ENCODE results near the gene C14orf93.

Gene C14orf93

DNA sequence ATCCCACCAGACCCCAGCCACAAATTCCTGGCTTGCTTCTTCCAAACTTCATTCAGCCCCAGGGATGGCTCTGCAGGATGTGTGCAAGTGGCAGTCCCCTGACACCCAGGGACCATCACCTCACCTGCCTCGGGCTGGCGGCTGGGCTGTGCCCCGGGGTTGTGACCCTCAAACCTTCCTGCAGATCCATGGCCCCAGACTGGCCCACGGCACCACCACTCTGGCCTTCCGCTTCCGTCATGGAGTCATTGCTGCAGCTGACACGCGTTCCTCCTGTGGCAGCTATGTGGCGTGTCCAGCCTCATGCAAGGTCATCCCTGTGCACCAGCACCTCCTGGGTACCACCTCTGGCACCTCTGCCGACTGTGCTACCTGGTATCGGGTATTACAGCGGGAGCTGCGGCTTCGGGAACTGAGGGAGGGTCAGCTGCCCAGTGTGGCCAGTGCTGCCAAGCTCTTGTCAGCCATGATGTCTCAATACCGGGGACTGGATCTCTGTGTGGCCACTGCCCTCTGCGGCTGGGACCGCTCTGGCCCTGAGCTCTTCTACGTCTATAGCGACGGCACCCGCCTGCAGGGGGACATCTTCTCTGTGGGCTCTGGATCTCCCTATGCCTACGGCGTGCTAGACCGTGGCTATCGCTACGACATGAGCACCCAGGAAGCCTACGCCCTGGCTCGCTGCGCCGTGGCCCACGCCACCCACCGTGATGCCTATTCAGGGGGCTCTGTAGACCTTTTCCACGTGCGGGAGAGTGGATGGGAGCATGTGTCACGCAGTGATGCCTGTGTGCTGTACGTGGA is 32.4 kb upstream of the C14orf93 start, which contains the start of gene PSMB11:
TSS of gene PSMB11 (plus strand) at position 51 of the 804 bp plus-strand sequence. CDS start at position 65, 14 bp downstream.
- Mint-ChIP-seq H3K4me3 (no peak within 1 kb of the TSS), H3K9me3 (no peaks in the 10 kb centered on the region), H3K36me3 (ENCODE audit: low read depth) (peaks cover 4% of the 10 kb centered on the region), H3K4me1 (peaks cover 54% of the 10 kb centered on the region), H3K27ac (peak within 1 kb of the TSS; percentile 42), H3K27me3 (ENCODE audit: low read depth, poor library complexity) (peaks cover 10% of the 10 kb centered on the region)
- TF ChIP-seq, protein P1, sequence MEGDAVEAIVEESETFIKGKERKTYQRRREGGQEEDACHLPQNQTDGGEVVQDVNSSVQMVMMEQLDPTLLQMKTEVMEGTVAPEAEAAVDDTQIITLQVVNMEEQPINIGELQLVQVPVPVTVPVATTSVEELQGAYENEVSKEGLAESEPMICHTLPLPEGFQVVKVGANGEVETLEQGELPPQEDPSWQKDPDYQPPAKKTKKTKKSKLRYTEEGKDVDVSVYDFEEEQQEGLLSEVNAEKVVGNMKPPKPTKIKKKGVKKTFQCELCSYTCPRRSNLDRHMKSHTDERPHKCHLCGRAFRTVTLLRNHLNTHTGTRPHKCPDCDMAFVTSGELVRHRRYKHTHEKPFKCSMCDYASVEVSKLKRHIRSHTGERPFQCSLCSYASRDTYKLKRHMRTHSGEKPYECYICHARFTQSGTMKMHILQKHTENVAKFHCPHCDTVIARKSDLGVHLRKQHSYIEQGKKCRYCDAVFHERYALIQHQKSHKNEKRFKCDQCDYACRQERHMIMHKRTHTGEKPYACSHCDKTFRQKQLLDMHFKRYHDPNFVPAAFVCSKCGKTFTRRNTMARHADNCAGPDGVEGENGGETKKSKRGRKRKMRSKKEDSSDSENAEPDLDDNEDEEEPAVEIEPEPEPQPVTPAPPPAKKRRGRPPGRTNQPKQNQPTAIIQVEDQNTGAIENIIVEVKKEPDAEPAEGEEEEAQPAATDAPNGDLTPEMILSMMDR (IDR thresholded peaks at IDR 0.05) = no peak
- no peak for DNase-seq

DNA sequence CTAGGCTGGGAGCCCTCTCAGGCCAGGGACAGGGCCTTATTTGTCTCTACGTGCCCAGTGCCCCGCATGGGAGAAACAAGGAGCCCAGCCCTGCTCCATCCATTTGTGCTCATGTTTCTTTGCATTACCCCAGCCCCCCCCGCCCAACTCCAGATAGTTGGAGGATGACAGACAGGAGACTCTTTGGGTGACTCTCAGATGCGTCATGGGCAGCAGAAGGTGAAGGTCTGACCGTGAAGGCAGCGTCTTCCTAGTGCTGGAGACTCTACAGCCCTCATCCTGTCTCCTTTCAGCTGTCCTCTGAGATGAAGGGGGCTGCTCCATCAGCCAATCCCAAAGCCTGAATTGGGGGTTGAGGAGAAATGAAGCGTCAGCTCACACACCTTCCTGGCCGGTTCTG is 31.8 kb upstream of the C14orf93 start:
- DNase-seq = no peak
- TF ChIP-seq, protein P1 (IDR thresholded peaks at IDR 0.05) = no peak
- Mint-ChIP-seq H3K27ac (no peak overlapping the region), H3K9me3 (no peaks in the 10 kb centered on the region), H3K4me1 (peaks cover 48% of the 10 kb centered on the region), H3K36me3 (ENCODE audit: low read depth) (no peaks in the 10 kb centered on the region), H3K4me3 (no peak overlapping the region), H3K27me3 (ENCODE audit: low read depth, poor library complexity) (peaks cover 10% of the 10 kb centered on the region)

DNA sequence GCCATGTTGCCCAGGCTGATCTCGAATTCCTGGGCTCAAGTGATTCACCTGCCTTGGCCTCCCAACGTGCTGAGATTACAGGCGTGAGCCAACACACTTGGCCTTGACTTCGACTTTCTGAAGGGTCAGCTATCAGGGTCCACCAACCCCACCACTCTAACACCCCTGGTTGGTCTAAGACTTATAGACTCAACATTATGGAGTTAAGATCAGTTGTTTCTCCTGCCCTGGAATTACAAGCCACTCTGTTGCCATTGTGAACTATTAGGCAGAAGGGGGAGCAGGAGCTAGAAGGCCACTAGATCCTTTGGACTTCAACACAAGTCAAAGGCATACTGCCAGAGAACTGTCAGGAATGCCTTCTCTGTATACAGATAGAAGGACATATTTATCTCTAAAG is 30.2 kb upstream of the C14orf93 start:
- H3K27ac Mint-ChIP-seq = no peak overlapping the region
- peaks cover 44% of the 10 kb centered on the region for H3K4me1 Mint-ChIP-seq
- no peaks in the 10 kb centered on the region for H3K36me3 Mint-ChIP-seq (ENCODE audit: low read depth)
- DNase-seq = no peak
- TF ChIP-seq, protein P1 (IDR thresholded peaks at IDR 0.05) = no peak
- H3K9me3 Mint-ChIP-seq = no peaks in the 10 kb centered on the region
- H3K4me3 Mint-ChIP-seq = no peak overlapping the region
- peaks cover 10% of the 10 kb centered on the region for H3K27me3 Mint-ChIP-seq (ENCODE audit: low read depth, poor library complexity)

DNA sequence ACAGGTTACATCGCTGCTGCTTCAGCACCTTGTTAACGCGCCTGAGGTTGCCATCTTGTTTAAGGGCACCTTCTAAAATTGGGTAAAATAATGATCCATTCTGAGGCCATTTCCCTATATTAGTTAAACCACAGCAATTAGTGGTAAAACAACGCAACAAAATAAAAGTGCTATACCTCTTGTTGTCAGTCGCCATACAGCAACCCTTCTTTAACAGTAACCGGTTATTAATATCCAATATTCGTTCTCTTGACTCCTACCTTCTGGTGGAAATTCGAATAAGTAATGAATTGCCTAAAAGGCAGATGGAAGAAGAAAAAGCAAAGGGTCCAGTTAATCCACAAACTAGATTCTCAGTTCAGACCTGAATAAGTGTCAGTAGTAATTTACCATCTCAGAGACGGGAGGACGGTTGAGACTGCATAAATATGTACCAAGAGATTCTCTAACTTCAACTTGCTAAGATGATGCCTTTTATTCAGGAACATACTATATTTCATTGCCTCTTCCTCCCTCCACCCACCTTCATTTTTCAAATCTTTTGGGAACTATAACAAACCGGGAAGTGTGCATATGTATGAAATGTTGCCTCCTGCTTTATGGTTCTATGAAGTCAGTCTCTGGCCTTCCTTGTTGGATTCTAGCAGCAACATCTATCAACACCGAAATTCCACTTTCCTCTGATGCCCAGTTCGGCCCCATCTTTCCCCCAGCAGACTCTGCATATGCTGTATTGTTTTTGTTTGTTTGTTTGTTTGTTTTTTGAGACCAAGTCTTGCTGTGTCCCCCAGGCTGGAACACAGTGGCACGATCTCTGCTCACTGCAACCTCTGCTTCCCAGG is 25.6 kb upstream of the C14orf93 start:
- Mint-ChIP-seq H3K36me3 (ENCODE audit: low read depth) (peaks cover 28% of the 10 kb centered on the region), H3K9me3 (no peaks in the 10 kb centered on the region), H3K4me3 (peak overlapping the region; percentile 88), H3K27me3 (ENCODE audit: low read depth, poor library complexity) (peaks cover 10% of the 10 kb centered on the region), H3K27ac (peak overlapping the region; percentile 99), H3K4me1 (peaks cover 54% of the 10 kb centered on the region)
- DNase-seq = no peak
- TF ChIP-seq, protein P1 (IDR thresholded peaks at IDR 0.05) = no peak

DNA sequence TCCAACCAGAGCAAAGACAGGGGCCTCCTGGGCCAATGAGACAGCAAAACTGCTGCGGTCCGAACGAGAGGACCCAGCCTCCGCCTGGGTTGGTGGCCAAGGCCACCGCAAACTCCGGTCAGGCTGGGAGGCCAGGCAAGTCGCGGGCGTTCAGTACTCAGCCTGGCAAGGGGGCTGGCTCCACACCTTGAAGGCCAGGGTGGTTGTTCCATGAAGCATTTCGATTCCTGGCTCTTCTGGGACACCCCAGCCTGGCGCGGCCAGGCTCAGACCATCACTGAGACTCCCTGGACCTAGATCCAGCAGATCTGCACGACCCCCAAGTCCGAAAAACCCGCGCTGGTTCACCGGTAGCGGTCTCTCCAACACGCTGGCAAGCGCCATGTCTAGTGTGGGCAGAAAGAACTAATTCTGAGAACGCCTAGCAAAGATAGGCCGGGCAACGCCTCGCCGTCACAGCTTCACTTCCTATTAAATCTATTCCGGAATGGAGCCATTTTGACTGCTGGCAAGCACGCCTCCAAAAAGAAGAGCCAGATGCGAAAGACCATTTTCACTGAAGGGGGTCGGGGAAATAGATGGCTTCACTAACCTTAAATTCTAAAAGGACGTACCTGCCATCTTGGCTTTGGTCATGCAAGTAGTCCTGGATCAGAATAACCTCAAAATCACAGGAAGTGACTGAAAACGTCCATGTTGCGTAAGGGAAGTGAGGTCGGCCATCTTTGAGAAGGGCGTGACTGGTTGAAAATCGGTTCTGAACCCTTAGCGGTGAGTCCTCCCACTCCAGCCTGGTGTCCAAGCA is 24.8 kb upstream of the C14orf93 start, which contains the start of gene PSMB5:
TSS of gene PSMB5 (minus strand) at position 403 of the 805 bp plus-strand sequence. CDS start at position 384, 19 bp downstream.
- no peaks in the 10 kb centered on the region for H3K9me3 Mint-ChIP-seq
- DNase-seq = peak; percentile 76
- H3K27me3 Mint-ChIP-seq (ENCODE audit: low read depth, poor library complexity) = peaks cover 6% of the 10 kb centered on the region
- peak within 1 kb of the TSS; percentile 99 for H3K27ac Mint-ChIP-seq
- H3K4me1 Mint-ChIP-seq = peaks cover 54% of the 10 kb centered on the region
- TF ChIP-seq, protein P1 (IDR thresholded peaks at IDR 0.05) = no peak
- peak within 1 kb of the TSS; percentile 88 for H3K4me3 Mint-ChIP-seq
- H3K36me3 Mint-ChIP-seq (ENCODE audit: low read depth) = peaks cover 30% of the 10 kb centered on the region

All from nephron progenitor cell (in vitro differentiated cells).